IPS-11a (cell line): Measurements from ENCODE around the gene SLC9A1.

ENCODE experiments used
- H3K4me3 ChIP-seq: one replicate; pipeline ENCODE4 v1.5.1; 2013; ENCODE audit warnings: low read depth, low read length, control low read depth

Gene SLC9A1

DNA sequence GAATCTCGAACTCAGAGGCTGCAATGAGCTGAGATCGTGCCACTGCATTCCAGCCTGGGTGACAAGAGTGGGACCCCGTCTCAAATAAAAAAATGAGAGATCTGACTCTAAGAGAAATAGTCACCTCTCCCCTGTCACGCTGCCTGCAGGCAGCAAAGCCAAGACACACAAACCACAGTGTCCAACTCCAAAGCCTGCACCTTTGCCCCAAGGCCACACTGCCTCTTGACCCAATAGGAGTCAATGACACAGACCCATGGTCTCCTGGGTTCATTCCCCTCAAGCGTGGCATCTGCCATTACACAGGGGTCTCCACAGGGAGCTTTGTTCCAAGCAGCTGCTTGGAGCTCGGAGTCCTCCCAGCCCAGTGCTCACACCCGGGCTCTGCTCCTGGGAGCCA, 46.3 kb downstream of the SLC9A1 start:
- H3K4me3 ChIP-seq: no peak overlapping the region

DNA sequence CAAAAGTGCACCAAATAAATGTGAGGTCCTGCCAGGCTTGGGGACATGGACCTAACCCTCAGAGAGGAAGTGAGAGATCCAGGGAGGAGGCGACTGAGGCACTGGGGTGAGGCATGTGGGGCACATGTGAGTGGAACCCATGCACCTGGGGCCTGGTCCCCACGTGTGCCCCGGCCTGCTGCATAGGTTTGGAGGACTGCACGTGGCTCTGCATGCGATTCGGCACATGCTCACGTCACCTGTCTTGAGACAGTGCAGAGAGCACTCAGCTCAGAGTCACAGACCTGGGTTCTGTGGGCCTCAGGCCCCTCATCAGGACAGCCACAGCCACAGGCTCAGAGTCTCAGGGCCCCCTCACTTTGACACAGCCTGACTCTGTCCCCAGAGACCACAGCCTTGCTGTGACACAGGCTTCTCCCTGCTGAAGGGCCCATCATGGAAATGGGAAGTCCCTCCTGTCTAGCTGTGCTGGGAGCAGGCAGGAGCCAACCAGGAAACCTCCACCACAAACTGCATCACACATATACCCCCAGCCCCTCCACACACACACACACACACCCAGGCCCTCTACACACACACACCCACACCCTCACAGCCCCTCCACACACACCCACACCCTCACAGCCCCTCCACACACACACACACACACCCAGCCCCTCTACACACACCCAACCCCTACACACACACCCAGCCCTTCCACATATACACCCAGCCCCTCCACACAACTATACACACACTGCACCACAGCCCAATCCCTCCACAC, 48.2 kb downstream of the SLC9A1 start:
- H3K4me3 ChIP-seq: no peak overlapping the region

GRCh38 chr1:27105018-27105417, 49.9 kb downstream of the SLC9A1 start:
- H3K4me3 ChIP-seq: no peak overlapping the region

- no peak overlapping the region for H3K4me3 ChIP-seq
These were observed 51.4 kb downstream of the SLC9A1 start for GRCh38 chr1:27103498-27103897.

DNA sequence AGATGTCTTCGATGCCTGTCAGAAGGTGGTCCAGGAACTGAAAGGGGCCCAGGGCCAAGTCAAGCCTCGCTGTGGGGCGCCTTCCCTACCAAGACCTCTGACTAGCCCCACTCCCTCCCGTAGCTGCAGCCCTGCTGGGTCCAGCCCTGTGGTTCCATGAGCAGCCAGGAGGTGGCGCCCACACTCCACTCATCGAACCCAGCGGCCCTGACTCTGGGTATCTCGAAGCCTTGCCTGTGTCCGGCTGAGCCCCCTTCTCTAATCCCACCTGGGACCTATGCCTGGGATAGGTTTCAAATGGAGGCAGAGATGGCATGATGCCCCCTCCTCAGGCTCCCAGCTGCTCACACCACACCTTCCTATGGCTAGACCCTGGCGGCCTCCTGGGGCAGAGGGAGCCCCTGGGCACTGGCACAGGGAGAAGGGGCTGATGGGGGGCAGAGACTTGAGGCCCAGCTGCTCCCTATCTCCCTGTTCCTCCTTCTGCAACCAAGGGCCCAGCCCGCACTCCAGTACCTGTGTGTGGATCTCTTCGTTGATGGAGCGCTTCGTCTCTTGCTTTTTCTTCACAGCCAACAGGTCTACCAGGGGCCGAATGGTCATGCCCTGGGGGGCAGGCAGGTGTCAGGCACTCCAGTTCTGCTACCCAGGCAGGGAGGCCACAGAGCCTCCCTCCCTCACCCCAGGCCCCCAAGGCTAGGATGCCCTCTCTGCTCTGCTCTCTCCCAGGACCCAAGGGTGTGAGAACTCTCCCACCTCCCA, 52.0 kb downstream of the SLC9A1 start:
- H3K4me3 ChIP-seq: no peak overlapping the region

DNA sequence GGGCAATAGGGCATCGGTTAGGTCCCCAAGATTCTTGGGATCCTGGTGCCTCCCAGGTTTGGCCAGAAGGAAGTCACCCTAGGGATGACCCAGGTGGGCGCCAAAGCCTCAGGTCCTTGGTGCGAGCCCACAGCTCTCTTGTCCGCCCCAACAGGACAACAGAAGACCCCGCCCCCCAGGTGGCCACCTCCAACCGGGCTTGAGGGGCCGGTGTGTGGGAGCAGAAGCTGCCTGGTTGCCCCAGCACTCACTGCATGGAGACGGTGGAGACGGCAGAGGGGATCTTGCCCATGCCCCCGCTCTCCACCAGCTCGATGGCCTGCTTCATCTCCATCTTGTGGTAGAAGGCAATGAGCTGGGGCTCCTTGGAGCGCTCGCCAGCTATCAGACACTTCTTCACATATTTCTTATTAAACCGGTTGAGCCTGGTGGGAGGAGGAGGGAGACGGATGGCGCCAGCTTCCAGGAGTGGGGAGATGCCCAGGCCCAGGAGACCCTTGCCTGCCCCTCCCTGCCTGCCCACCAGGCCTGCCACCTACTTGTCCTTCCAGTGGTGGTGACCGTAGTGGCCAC, 52.7 kb downstream of the SLC9A1 start:
- H3K4me3 ChIP-seq: no peak overlapping the region

GRCh38 chr1:27101696-27102095, 53.2 kb downstream of the SLC9A1 start:
- H3K4me3 ChIP-seq: no peak overlapping the region

GRCh38 chr1:27101054-27101491, 53.9 kb downstream of the SLC9A1 start:
- no peak overlapping the region for H3K4me3 ChIP-seq

DNA sequence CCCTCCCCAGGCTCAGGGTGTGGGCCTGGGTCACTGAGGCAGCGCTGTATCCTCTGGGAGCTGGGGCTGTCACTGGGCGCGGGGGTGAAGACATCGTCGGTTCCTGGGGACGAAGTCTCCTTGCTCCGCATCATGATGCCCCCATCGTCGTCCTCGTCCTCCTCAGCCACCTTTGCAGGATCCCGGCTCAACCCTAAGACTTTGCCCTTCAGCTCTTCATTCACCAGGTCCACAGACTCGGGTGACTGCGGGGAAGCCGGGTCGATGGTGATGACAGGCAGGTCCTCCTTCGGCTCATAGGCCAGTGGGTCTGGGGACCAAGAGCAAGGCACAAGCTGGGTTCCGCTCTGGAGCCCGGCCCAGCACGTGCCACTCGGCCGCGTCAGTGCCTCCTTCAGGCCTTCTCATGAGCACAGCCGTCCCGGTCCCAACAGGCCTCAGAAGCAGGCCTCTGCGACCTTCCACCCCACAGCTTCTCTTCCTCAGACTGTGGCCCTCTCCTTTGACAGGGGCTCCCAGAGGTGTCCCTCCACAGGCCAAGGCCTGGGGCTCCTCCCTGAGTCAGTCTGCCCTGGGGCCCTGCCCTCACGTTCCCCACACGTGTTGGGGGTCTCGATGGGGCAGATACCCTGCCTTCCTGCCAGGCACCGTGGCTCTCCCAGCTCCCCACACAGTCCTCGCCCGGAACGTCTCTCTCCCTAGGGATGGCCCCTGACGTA, 54.4 kb downstream of the SLC9A1 start:
- H3K4me3 ChIP-seq: no peak overlapping the region

DNA sequence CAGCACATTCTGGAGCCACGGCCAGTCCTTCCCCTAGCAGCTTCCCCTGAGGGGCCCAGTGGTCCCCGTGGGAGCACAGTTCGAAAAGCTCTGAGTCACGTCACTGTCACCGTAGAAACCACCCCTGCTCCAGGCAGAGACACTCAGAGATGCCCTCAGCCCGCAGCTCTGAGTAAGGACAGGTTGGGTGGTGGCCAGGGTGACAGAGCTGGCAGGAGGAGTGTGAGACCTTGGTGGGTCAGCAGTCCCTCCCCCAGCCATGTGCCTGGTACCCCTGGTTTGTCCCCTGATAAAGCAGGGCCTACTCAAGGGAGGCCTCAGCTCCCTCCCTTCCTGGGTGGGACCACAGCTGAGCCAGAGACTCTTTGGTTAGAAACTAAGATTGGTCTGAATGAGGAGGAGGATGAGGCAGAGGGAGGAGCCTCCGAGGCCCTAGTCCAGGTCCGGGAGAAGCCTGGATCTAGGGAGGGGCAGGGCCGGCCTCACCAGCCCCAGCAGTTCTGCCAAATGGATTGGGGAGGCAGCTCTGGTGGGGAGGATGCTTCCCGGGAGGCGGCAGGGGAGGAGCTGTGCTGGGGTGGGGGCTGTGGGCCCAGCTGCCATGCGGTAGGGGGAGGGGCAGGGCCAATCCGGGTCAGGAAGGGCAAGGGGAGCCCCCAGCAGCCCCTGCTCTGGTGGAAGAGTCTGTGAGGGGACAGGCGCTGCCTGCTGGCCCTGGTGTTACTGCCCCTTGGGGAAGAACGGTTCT, 55.2 kb downstream of the SLC9A1 start:
- no peak overlapping the region for H3K4me3 ChIP-seq

- no peak overlapping the region for H3K4me3 ChIP-seq
These were observed 55.8 kb downstream of the SLC9A1 start for GRCh38 chr1:27099135-27099586.

- no peak overlapping the region for H3K4me3 ChIP-seq
These were observed 56.3 kb downstream of the SLC9A1 start for GRCh38 chr1:27098431-27099134.

DNA sequence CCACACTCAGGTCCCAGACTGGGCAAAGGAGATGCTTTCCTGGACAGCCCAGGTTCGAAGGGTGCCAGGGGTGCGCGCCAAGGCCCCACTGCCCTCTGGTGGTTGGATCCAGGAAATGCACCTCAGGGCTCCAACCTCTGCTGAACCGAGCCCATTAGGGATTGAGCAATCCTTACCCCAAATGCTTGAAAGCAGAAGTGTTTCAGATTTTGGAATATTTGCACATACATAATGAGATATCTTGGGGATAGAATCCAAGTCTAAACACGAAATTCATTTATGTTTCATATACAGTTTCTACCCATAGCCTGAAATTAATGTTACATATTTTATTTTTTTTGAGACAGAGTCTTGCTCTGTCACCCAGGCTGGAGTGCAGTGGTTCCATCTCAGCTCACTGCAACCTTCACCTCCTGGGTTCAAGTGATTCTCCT, 57.4 kb downstream of the SLC9A1 start:
- H3K4me3 ChIP-seq: no peak overlapping the region

- no peak overlapping the region for H3K4me3 ChIP-seq
These were observed 59.3 kb downstream of the SLC9A1 start for GRCh38 chr1:27095576-27095975.

GRCh38 chr1:27092888-27093287, 62.0 kb downstream of the SLC9A1 start:
- H3K4me3 ChIP-seq: no peak overlapping the region

DNA sequence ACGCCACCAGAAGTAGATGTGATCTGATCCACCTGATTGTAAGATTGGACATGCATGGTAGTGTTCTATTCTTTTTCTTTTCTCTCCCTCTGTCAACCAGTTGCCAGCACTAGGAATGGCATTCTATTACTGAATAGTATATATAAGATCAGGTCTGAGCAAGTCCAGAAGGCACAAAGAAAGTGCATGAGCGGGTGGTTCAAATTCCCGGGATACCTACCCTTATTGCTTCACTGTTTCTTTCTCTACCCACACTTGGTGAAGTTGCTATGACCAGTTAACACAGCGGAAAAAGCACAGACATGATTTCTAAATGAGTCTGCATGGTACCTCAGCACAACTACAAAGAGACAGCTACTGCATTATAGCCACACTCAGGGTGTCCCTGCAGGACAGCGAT, 64.0 kb downstream of the SLC9A1 start:
- no peak overlapping the region for H3K4me3 ChIP-seq

GRCh38 chr1:27087371-27088220, 67.3 kb downstream of the SLC9A1 start:
- H3K4me3 ChIP-seq: no peak overlapping the region

DNA sequence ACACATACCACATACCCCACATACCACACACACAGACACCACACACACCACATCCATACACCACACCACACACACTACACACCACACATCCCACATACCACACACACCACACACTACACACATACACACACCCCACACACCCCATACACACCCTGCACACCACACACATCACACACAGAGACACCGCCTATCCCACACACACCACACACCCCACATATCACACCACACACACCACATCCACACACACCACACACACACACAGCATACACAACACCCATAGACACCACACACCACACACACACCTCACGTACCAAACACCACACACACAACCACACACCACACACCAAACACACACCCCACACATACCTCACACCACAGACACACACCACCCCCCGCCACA, 68.3 kb downstream of the SLC9A1 start:
- H3K4me3 ChIP-seq: no peak overlapping the region

- H3K4me3 ChIP-seq: no peak overlapping the region
These were observed 68.9 kb downstream of the SLC9A1 start for GRCh38 chr1:27086026-27086425.
